Hair follicular keratinocyte (primary cell): ENCODE results near the gene P2RX4. TPM values are rescaled to one million over a fixed set of nuclear protein-coding genes. Genes with fewer than 3 reads are reported as not detected.

Experiments used
- total RNA-seq: library from RNA; depleted of rRNA; stranded (reverse); fragments of >200 nt; gene quantifications from 2 replicates; pipeline ENCODE4 v1.2.3, GENCODE V29; 2015

Gene P2RX4, protein sequence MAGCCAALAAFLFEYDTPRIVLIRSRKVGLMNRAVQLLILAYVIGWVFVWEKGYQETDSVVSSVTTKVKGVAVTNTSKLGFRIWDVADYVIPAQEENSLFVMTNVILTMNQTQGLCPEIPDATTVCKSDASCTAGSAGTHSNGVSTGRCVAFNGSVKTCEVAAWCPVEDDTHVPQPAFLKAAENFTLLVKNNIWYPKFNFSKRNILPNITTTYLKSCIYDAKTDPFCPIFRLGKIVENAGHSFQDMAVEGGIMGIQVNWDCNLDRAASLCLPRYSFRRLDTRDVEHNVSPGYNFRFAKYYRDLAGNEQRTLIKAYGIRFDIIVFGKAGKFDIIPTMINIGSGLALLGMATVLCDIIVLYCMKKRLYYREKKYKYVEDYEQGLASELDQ
- 13.7 and 16.5 TPM in 2 replicates for total RNA-seq

DNA sequence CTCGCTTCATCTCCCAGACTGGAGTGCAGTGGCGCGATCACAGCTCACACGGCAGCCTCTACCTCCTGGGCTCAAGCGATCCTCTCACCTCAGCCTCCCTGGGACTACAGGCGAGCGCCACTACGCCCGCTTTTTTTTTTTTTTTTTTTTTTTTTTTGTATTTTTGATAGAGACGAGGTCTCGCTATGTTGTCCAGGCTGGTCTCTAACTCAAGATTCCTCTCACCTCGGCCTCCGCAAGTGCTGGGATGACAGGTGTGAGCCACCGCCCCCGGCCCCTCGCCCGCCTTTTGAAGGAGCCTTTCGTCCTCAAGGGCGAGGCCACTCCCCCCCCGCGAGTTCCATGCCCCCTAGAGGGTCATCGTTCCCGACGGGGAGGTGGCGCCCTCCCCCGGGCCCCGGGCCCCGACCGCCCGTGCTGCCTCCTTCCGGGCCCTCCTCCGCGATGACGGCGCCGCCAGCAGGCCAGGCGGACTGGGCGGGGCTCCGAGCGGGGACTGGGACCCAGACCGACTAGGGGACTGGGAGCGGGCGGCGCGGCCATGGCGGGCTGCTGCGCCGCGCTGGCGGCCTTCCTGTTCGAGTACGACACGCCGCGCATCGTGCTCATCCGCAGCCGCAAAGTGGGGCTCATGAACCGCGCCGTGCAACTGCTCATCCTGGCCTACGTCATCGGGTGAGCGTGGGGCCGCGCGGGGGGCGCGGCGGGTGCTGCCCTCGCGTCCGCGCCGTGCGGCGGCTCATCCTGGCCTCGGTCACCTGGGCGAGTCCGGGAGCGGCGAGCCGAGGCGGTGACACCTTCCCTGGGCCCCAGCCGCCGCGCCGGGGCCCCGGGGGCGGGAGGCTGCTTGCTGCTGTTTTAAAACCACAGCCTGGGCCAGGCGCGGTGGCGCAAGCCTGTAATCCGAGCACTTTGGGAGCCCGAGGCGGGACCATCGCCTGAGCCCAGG lies at the start of gene P2RX4:
Gene P2RX4, plus strand, starts transcription at position 506 of the 949 bp plus-strand sequence. Its CDS starts 36 bp downstream, at position 542.

Other genes starting within 250 kb of the P2RX4 start
- gene HNF1A, start 231.6 kb upstream of the P2RX4 start, total RNA-seq = not detected in 2 replicates
- gene C12orf43, start 193.6 kb upstream of the P2RX4 start, total RNA-seq = 7.6 and 20.6 TPM in 2 replicates
- gene OASL, start 170.9 kb upstream of the P2RX4 start, total RNA-seq = 1.1 TPM in 2 replicates
- 0.16 and 0.34 TPM in 2 replicates for gene P2RX7, start 77.3 kb upstream of the P2RX4 start, total RNA-seq
- gene CAMKK2, start 86.6 kb downstream of the P2RX4 start, total RNA-seq = 24.3 and 26.3 TPM in 2 replicates
- 73.7 and 101 TPM in 2 replicates for gene ANAPC5, start 142.3 kb downstream of the P2RX4 start, total RNA-seq
- gene RNF34, start 190.0 kb downstream of the P2RX4 start, total RNA-seq = 30.3 and 30.9 TPM in 2 replicates